Hypothalamus (tissue), 51 donors: ENCODE measurements around the gene KCNQ1.

ENCODE experiments used
- DNase-seq, 51 donors: peaks; one replicate each; lab custom pipeline; 2025; lab: John Stamatoyannopoulos, UW

Gene KCNQ1

GRCh38 chr11:2437516-2437915 lies 7.3 kb upstream of the KCNQ1 start:
- no peak for DNase-seq

- no peak for DNase-seq
Measured at GRCh38 chr11:2439820-2440219, 5.0 kb upstream of the KCNQ1 start.

GRCh38 chr11:2440646-2441045 lies 4.2 kb upstream of the KCNQ1 start:
- DNase-seq, result no peak

GRCh38 chr11:2441171-2441570 lies 3.6 kb upstream of the KCNQ1 start:
- DNase-seq, result no peak

GRCh38 chr11:2442589-2442988 lies 2.2 kb upstream of the KCNQ1 start:
- DNase-seq, result no peak

GRCh38 chr11:2443406-2443805 lies 1.4 kb upstream of the KCNQ1 start:
- DNase-seq, result no peak

- no peak for DNase-seq
Measured at GRCh38 chr11:2443881-2444820, 657 bp upstream of the KCNQ1 start, which contains the start of gene TRPM5. Gene TRPM5 (minus strand): TSS chr11:2444514. CDS start chr11:2423036, 21,478 bp downstream.

GRCh38 chr11:2445746-2446551 lies 1.1 kb downstream of the KCNQ1 start:
- DNase-seq, result no peak

GRCh38 chr11:2446590-2447252 lies 1.9 kb downstream of the KCNQ1 start:
- no peak for DNase-seq

- DNase-seq, result peak in 1 of 51 donors; percentile 9
Measured at GRCh38 chr11:2447253-2447950, 2.6 kb downstream of the KCNQ1 start.

- no peak for DNase-seq
Measured at GRCh38 chr11:2447951-2448650, 3.3 kb downstream of the KCNQ1 start.

GRCh38 chr11:2448661-2449547 lies 4.1 kb downstream of the KCNQ1 start:
- no peak for DNase-seq

GRCh38 chr11:2449548-2450320 lies 4.9 kb downstream of the KCNQ1 start:
- no peak for DNase-seq

GRCh38 chr11:2450321-2451041 lies 5.7 kb downstream of the KCNQ1 start:
- DNase-seq, result no peak

GRCh38 chr11:2451336-2451735 lies 6.5 kb downstream of the KCNQ1 start:
- DNase-seq, result no peak

- DNase-seq, result no peak
Measured at GRCh38 chr11:2451916-2452315, 7.1 kb downstream of the KCNQ1 start.

GRCh38 chr11:2452321-2453012 lies 7.7 kb downstream of the KCNQ1 start:
- no peak for DNase-seq
